DMS153 treated with DMSO at 0.1 percent for 48 hours (cell line): ENCODE data around the gene SEC31A.
"Not testable (repeated sequence)": the region's sequence is repeated elsewhere in the genome, so short reads cannot be mapped to it uniquely, and the experiment has no call there.

Experiments used
- DNase-seq: peaks from one replicate; lab custom pipeline; 2025; ENCODE audit not compliant: unreplicated experiment; lab: John Stamatoyannopoulos, UW

SEC31A gene

GRCh38 chr4:82890901-82891706 is at the start of gene SEC31A:
SEC31A (minus strand) TSS chr4:82891153; CDS start chr4:82881936, 9,217 bp downstream.
- DNase-seq, result peak; percentile 91

GRCh38 chr4:82939414-82939813 is 48.5 kb upstream of the SEC31A start:
- DNase-seq, result no peak

GRCh38 chr4:82934441-82934840 is 43.5 kb upstream of the SEC31A start:
- no peak for DNase-seq

GRCh38 chr4:82930848-82931755 is 40.1 kb upstream of the SEC31A start:
- DNase-seq, result no peak

GRCh38 chr4:82921795-82922194 is 30.8 kb upstream of the SEC31A start:
- DNase-seq, result no peak

- no peak for DNase-seq
Measured at GRCh38 chr4:82919386-82919785, 28.4 kb upstream of the SEC31A start.

- DNase-seq, result no peak
Measured at GRCh38 chr4:82918091-82918490, 27.1 kb upstream of the SEC31A start.

- not testable (repeated sequence) for DNase-seq
Measured at GRCh38 chr4:82913968-82914367, 23.0 kb upstream of the SEC31A start.

- DNase-seq, result no peak
Measured at GRCh38 chr4:82913305-82913704, 22.4 kb upstream of the SEC31A start.

GRCh38 chr4:82909326-82909725 is 18.4 kb upstream of the SEC31A start:
- DNase-seq, result no peak

GRCh38 chr4:82906469-82906868 is 15.5 kb upstream of the SEC31A start:
- no peak for DNase-seq

- DNase-seq, result no peak
Measured at GRCh38 chr4:82905205-82905604, 14.3 kb upstream of the SEC31A start.

- DNase-seq, result no peak
Measured at GRCh38 chr4:82903737-82904136, 12.8 kb upstream of the SEC31A start.

GRCh38 chr4:82901183-82901718 is 10.3 kb upstream of the SEC31A start:
- no peak for DNase-seq

GRCh38 chr4:82900411-82901182 is 9.6 kb upstream of the SEC31A start, which contains the start of gene THAP9:
THAP9 (plus strand) TSS chr4:82900735; CDS start chr4:82900803, 68 bp downstream.
- DNase-seq, result peak; percentile 97

- DNase-seq, result peak; percentile 69
Measured at GRCh38 chr4:82900066-82900410, 9.1 kb upstream of the SEC31A start.

- DNase-seq, result no peak
Measured at GRCh38 chr4:82899374-82900065, 8.6 kb upstream of the SEC31A start.

- DNase-seq, result no peak
Measured at GRCh38 chr4:82898322-82899243, 7.6 kb upstream of the SEC31A start.

GRCh38 chr4:82896755-82897154 is 5.8 kb upstream of the SEC31A start:
- no peak for DNase-seq
